ENCODE results near the gene SAPCD2. TPM values are rescaled to one million over a fixed set of nuclear protein-coding genes. Genes with fewer than 3 reads are reported as not detected.

The SAPCD2 gene
- total RNA-seq, 1 experiment from 2014 or later: 29.8 TPM

DNA sequence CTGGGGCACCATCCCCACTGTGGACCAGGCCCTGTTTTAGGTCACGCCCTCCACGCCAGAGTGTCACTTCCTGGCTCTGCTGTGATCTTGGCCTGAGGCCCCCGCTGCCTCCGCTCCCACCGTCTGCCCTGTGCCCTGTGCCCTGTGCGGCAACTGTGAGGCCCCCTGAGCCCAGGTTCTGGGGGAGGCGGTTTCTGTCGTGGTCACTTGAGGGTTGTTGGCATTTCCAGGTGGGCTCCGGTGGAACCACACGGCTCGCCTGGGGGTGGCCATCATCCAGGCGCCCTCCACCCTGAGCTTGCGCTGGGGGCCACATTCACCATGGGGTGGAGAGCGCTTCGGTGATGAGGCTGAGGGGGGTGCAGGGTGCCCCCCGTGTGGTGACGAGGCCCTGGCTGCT lies 37.6 kb upstream of the SAPCD2 start:
- Mint-ChIP-seq H3K9me3 (peaks cover 2 to 3% of the 10 kb centered on the region in 2 experiments; a peak in 2 of 5 replicates), H3K36me3 (ENCODE audit: insufficient read depth in 1 of 3, low read depth in 3 of 3) (peaks cover 4 to 19% (median 5%) of the 10 kb centered on the region in 3 experiments; a peak in 6 of 7 replicates), H3K27me3 (ENCODE audit: low read depth) (peaks cover 2% of the 10 kb centered on the region), H3K4me3 (no peak overlapping the region), H3K27ac (no peak overlapping the region), H3K4me1 (no peaks in the 10 kb centered on the region)
- no peak overlapping the region for H4K91ac ChIP-seq (ENCODE audit: insufficient read length, low read depth, low read length)
- peaks cover 1% of the 10 kb centered on the region for H3K9me3 ChIP-seq (ENCODE audit: control insufficient read depth, low read depth, low read length)
- no peak overlapping the region for H2AFZ ChIP-seq (ENCODE audit: low read length)
- H3T11ph ChIP-seq (ENCODE audit: low read length): no peak overlapping the region
- H3K18ac ChIP-seq (ENCODE audit: insufficient read length, low read depth, low read length): no peak overlapping the region
- H2AK5ac ChIP-seq (ENCODE audit: insufficient read length, low read length): no peak overlapping the region
- H4K20me1 ChIP-seq (ENCODE audit: control insufficient read depth, insufficient read depth, insufficient read length): no peaks in the 10 kb centered on the region
- no peak overlapping the region for H2BK120ac ChIP-seq (ENCODE audit: low read depth, low read length, poor library complexity, severe bottlenecking)
- no peak overlapping the region for H2BK20ac ChIP-seq (ENCODE audit: low read depth, low read length, poor library complexity, severe bottlenecking)
- no peak overlapping the region for H3K14ac ChIP-seq (ENCODE audit: insufficient read depth, low read length)
- H3K27me3 ChIP-seq (ENCODE audit: insufficient read depth, low read length): no peaks in the 10 kb centered on the region
- H2BK12ac ChIP-seq (ENCODE audit: insufficient read length, low read depth, low read length): no peak overlapping the region
- H4K5ac ChIP-seq (ENCODE audit: insufficient read length, low read depth, low read length): no peak overlapping the region
- H3K9ac ChIP-seq (ENCODE audit: extremely low read depth, insufficient read length, low read length): no peak overlapping the region
- no peak overlapping the region for H3K23ac ChIP-seq (ENCODE audit: insufficient read length, low read depth, low read length)
- no peak overlapping the region for H3K4ac ChIP-seq (ENCODE audit: low read depth, low read length)
- H2BK5ac ChIP-seq (ENCODE audit: insufficient read length, low read length): no peak overlapping the region
- no peaks in the 10 kb centered on the region for H3K23me2 ChIP-seq (ENCODE audit: insufficient read length, low read depth, low read length, poor library complexity, severe bottlenecking)
- H3K27ac ChIP-seq (ENCODE audit: insufficient read length, low read depth, low read length): no peak overlapping the region
- H3K79me2 ChIP-seq (ENCODE audit: insufficient read depth, low read length): no peaks in the 10 kb centered on the region
- H4K8ac ChIP-seq (replicated peaks; ENCODE audit: insufficient read length, low read depth, low read length): no peak overlapping the region
- no peak overlapping the region for H2BK15ac ChIP-seq (ENCODE audit: low read depth, low read length)
- no peaks in the 10 kb centered on the region for H3K4me1 ChIP-seq (ENCODE audit: insufficient read depth, low read length)
- no peak for DNase-seq
- H3K4me2 ChIP-seq (ENCODE audit: insufficient read depth, insufficient read length, low read length): no peak overlapping the region
- WGBS (ENCODE audit: extremely low coverage, insufficient read length, low lambda C conversion rate): no CpG with 5 or more reads among the region's 17 CpGs
- no peak overlapping the region for H3K56ac ChIP-seq (ENCODE audit: insufficient read length, low read depth, low read length)
- TF ChIP-seq, protein P1, sequence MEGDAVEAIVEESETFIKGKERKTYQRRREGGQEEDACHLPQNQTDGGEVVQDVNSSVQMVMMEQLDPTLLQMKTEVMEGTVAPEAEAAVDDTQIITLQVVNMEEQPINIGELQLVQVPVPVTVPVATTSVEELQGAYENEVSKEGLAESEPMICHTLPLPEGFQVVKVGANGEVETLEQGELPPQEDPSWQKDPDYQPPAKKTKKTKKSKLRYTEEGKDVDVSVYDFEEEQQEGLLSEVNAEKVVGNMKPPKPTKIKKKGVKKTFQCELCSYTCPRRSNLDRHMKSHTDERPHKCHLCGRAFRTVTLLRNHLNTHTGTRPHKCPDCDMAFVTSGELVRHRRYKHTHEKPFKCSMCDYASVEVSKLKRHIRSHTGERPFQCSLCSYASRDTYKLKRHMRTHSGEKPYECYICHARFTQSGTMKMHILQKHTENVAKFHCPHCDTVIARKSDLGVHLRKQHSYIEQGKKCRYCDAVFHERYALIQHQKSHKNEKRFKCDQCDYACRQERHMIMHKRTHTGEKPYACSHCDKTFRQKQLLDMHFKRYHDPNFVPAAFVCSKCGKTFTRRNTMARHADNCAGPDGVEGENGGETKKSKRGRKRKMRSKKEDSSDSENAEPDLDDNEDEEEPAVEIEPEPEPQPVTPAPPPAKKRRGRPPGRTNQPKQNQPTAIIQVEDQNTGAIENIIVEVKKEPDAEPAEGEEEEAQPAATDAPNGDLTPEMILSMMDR (conservative IDR thresholded peaks at IDR 0.05): no peak
- no peaks in the 10 kb centered on the region for H3K79me1 ChIP-seq (ENCODE audit: insufficient read depth, low read depth, low read length, poor library complexity, severe bottlenecking)

Measured in H9 (cell line).